NCI-H345 (cell line): Measurements from ENCODE around the gene FBXW12.

Experiments
- DNase-seq: peaks from one replicate; lab custom pipeline; 2025; lab: John Stamatoyannopoulos, UW

Gene FBXW12

DNA sequence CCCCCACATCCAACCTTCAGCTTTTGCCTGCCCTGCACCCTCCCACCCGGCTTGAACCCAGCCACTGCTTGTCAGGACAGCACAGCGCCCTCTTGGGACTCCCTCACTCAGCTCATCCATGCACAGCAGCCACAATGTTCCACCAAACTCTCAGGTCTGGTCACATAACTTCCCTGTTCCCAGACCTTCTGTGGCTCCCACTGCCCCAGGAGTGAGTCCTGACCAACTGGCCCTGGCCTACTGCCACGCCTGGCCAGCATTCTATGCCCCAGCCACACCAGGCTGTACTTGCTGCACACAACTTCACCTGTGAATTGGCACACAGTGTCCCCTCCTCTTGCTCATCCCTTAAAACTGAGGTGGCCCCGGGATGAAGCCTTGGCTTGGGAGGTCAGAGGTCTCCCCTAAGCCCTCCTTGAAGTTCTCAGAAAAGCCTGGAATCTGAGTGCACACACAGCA lies 36.8 kb downstream of the FBXW12 start:
- DNase-seq, result no peak

DNA sequence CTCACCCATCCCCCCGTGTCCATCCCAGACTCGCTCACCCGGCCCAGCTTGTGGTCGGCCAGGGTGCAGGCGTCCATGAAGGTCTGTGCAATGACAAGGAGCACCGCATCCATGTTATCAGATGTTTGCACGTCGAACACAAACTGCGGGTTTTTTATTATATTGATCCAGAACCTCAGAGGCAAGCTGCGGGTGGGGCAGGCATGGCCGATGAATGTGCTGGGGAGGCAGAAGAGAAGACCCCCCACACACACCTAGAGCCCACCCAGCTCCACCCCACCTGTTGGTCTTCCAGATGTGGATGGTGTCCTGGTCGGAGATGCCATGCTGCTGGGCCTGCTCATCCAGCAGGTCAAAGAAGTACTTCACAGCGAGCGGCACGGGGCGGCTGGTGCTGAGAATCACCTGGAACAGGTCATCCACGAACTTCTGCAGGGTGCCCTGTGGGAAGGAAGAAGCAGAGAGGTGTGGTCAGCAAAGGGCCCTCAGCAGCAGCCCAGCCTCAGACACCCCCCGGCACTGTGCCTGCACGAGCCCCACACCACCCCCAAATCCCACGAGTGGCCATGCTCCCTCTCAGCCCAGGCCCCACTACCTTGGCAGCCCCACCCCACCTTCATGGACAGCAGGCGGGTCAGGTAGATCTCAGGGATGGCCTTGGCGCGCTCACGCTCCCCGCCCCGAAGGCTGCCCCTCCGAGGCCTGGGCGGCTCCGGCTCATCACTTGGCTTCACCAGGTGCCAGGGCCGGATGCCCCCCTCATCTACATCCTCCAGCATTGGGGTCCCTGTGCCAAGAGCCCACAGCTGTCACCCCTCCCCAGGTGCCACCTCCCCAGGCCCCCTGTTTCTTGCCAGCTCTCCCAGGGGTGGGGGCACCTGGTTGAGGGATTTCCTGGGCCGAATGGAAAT lies 37.5 kb downstream of the FBXW12 start:
- DNase-seq, result no peak

DNA sequence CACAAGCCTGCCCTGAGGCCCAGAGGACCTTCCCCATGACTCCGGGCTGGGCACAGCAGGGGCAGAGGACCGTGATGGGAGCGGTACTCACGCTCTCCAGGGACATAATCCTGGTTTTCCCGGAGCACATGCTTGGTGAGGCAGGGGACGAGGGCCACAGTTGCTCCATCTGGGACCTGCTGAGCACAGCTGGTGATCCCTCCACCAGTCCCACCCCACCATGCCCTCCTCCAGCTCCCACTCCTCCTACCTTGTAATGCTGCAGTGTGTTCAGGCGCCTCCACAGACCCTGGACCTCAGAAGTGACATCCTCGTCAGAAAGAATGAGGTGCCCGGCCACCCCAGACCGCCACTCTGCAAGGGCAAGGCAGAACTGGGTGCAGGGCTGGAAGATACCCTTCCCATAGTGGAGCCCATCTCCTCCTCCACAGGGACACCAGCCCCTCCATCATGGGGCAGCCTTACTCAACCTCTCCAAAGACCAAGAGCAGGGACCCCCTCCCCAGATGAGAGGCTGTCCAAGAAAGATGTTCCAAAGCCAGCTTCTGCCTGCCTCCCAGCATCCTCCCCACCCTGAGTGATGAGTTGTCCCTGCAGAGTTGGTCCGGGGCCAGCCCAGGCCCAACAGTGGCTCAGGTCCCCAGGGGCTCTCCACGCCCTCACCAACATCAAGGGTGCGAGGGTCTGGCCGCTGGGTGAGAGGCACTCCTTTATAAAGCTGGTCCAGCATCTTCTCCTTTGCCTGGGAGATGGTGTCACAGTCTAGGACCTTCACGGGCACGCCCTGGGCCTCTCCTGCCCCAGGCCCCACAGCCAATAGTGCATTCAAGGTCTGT lies 38.4 kb downstream of the FBXW12 start:
- no peak for DNase-seq

DNA sequence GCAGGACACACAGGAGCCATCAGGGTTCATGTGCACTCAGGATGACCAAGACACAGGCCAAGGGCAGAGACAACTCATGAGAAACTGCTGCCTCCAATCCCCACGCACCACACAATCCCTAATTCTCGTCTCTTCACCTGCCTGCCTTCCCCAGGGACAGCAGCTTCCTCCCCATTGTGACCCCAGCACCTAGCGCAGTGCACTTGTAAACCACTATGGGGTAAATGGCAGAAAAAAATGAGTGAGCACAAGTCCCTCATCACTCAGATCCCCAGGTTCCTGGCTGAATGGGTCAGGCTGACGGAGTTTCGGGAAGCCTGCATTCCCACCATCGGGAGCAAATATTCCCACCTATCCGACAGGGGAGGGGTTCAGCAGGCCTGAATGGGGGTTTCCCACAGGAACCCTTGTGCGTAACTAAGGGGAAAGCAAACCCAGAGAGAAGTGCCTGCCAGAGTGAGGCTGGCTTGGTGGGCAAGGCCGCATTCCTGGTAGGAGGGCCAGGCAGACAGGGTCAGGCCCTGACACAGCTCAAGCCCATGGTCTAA lies 39.1 kb downstream of the FBXW12 start:
- DNase-seq, result no peak

DNA sequence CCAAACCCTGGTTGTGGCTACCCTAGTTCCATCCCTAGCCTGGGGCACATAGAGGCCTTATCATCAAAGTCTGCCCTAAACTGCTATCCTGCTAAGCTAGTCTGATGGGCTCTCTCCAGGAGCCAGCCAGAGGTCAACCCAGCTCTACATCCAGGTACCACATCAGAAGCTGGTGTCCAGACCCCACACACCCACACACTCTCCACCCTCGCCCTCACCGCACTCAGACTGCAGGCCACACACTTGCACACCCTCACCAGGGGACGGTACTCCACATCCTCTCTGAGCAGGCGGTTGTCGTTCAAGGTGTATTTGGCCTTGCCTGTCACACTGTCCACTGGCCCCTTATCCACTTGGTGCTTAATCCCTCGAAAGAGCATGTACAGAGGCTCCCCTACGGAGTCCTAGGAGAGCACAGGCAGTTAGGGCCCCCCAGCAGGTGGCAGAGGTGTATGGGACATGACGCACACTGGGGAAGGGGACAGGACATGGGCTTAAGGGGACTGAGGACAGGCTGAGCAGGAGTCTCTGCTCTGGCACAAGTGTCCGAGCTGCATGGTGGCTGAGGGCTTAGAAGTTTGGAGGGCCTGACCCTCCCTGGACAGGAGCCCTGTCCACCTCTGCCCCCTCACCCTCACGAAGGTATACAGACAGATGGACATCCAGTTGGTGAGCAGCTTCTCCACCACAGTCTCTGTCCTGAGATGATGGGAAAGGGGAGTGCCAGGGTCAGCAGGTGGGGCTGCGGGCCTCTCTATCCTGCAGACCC lies 39.8 kb downstream of the FBXW12 start:
- DNase-seq, result no peak

DNA sequence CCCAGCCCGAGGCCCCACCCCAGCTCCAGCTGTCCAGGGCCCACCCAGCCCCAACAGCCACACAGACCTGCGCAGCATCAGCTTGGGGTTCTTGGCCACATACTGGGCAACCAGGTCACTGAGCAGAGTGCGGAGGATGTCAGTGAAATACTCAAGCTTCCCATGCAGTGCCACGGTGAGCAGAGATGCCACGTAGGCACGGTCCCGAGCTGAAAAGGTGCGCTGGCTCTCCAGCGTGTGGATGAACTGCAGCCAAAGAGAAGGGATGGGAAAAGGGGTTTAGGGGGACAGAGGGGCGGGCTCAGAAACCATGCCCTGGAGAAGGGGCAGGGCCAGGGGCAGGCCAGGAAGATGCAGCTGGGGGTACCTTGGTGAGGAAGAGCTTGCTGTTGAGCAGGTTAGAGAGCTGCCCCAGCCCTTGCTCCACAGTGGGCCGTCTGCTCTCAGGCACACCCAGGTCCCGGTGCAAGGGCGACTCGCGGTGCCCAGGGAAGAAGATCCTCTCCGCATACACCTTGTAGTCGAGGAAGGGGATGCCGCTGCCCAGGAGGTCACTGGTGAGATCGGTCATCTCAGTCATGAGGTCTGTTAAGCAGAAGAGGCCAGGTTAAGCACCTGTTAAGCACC lies 40.5 kb downstream of the FBXW12 start:
- no peak for DNase-seq

DNA sequence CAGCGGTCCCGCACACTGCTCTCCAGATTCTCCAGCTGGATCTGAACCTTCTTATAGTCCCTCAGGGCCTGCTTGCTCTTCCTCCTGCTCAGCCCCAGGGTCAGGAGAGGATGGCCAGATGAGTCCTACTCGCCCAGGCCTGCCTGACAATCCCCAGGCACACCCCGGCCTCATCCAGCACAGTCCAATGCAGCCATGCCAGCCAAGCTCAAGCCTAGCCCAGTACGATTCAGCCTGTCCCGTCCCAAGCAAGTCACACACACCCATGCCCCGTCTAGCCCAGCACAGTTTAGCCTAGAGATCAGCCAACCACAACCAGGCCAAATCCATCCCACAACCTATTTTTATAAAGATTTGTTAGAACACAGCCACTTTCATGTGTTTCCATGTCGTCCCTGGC lies 41.1 kb downstream of the FBXW12 start:
- DNase-seq, result no peak

DNA sequence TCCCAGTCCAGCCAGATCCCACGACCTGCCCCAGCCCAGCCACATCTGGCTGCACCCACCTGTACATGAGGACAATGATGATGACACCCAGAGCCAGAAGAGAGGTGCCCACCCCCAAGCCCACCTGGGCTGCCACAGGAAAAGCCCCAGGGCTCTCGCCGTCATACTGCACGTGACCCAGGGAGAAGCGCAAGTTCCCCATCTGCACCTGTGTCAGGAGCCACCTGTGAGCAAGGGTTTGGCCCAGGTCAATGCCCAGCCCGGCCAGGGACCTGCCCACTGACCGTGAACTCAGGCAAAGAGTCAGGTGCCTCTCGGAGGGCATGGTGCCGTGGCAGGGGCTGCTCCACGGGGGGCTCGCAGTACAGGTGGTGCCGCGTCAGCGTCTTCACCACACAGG lies 41.6 kb downstream of the FBXW12 start:
- DNase-seq, result no peak

DNA sequence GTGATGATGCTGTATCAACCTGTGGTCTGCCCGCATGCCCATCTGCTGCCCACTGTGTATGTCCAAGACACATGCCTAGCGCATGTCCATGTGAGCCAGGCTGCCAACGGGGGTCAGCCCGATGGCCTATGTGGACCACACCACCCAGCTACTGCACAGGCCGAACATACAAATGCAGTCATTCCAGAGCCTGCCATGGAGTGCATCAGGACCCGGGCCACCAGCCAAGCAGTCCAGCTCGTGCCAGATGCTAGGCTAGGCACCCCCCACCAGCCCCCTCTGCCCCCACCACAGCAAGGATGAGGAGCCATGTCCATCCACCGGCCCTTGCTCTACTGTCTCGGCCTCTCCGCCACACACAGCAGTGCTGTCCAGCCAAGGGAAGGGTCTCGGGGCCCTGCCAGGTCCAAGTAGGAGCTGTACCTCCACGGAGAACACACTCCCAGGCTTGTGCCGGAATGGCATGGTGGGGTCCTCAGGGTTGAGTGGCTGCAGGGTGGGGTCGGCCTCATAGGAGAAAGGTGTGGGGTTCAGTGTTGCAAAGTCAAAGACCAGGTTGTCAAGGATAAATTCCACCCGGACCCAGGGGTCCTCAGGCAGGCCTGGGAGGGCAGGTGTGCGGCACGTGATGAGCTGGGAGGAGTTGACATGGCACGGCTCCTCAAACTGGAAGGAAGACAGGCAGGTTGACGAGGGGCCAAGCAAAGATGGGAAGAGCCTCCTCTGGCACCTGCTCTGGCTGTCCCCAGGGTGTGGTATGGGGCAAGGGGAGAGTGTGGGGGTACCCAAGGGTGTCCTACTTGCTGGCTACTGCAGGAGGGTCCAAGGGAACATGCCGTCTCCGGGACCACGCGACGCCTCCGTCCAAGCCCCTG lies 42.6 kb downstream of the FBXW12 start:
- DNase-seq, result no peak

DNA sequence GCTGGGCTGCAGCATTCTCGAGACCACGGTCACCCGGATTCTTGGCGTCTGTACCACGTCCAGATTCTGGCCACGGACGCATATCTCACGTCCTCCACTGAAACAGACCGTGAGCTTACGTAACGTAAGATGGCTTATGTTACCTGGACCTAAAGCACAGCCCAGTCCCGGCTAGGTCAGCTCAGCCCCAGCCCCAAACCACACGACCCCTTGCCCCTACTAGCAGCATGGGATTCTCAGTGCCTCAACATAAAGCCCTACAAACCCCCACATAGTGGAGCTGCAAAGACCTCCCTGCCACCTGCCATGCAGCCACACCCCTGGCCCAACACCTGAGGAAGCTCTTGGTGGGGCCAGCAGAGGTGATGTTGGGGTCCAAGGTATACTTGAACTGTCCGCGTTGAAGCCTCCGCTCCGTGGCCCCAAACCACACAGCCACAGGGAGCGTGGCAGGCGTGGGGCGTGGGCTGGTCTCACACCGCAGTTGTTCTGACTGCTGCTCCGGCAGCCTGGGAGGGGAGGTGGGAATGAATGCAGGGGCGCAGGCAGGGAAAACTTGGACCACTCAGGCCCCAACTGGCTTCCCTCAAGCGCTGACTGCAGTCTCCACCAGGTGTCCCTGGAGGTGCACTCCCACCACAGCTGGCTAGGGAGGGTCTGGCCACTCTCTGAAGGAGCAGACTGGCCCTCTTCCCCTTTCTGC lies 43.4 kb downstream of the FBXW12 start:
- DNase-seq, result no peak

DNA sequence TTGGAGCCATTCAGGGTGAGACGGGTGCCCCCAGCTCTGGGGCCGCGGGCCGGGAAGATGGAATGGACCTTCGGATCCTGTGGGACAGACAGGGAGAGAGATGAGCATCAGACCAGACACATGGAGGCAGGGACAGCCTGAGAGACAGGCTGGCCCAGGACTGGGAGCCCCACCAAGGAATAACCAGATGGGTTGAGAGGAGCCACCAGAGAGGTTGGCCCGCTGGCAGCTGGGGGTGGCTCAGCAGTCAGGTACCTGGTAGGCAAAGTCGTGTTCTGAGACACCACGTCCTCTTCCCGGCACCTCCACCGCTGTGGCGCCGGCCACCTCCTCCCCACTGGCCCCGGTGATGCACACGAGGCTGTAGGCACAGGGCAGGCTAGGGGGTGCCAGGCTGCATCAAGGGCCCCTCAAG lies 44.1 kb downstream of the FBXW12 start:
- DNase-seq, result no peak

DNA sequence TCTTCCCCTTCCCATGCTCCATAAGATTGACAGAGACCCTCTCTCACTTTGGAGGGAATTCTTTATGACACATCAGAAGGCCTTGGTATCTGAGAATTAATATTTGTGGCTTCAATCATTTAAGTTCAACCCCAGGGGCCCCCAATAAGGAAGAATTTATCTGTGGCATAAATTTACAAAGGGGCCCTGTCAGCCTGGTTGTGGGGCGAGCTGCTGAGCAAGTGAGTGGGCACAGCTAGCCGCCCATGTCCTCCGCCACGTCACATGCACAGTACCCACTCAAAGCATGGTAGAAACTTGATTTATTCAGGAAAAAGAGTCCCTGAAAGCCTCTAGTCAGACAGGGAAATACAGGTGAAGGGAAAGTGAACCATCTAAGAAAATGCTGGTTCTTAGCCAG lies 44.5 kb downstream of the FBXW12 start:
- no peak for DNase-seq

DNA sequence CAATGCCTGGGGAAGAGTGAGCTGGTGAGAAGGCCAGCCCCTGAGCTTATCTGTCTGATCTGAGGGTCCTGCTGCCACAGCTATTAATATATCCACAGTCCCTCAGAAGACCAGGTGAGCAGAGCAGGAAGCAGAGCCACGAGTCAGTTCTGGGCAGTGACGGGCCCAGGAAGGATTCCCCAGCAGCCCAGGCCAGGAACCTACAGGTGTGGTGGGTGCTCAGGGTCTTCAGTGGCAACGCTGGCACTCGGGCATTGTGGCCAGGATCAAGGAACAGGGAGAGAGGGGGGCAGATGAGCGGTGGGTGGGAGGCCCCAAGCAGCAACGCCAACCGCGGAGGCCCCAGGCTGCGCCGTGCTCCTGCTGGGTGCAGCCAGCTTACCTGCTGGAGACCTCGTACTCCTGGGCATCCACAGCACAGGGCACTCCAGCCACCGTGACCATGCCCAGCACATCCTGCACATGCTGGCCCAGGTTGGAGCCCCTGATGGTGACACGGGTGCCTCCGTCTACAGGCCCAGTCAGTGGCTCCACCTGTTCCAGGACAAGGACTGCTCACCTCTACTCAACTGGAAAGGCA lies 45.6 kb downstream of the FBXW12 start:
- no peak for DNase-seq

DNA sequence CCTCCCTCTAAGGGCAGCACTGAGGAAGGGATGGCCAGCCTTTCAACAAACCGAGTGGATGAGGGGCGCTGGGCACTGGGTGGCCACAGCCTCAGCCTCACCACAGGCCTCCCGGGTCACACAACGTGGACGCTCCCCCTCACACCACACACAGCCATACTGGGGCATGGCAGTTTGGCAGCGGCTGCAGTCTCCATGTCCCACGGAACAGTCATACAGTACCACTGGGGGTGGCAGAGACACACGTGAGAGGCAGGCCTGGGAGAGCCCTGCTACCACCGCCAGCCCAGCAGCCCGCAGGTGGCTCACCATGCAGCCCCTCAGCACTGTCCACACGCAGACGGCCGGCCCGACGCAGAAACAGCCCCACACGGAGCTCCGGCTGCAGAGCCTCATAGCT lies 46.1 kb downstream of the FBXW12 start:
- no peak for DNase-seq

DNA sequence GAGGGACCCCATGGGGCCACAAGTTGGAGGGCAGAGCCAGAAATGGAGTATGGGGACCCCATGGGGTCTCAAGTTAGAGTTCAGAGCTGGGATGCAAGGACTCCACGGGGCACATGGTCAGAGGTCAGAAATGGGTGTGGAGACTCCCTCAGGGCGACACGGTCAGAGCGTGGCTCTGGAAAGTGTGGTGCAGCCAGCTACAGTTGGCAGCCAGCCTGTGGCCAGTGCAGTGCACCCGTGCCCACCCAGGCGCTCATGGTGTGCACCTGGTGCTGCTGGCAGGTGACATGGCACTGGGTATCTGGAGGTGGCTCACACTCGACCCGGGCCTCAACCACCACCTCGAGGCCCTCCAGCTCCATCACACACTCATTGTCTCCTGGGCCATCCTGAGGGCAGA lies 46.6 kb downstream of the FBXW12 start:
- no peak for DNase-seq

DNA sequence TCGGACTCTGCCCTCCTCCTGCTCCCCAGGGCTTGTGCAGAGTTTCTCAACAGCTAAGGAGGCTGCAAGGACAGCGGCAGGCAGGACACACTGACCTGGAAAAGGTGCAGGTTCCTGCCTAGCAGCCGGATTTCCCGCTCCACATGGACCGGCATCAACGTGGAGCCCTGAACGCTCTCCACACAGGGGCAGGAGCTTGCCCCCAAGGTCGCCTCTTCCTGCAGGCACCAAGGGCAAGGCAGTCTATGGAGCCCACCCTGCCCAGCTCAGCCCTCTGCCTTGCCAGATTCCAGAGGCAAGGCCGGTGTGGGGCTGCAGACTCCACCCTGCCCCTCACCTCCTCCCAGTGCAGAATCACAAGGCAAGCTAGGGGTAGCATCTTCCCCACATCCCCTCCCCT lies 47.1 kb downstream of the FBXW12 start:
- no peak for DNase-seq

DNA sequence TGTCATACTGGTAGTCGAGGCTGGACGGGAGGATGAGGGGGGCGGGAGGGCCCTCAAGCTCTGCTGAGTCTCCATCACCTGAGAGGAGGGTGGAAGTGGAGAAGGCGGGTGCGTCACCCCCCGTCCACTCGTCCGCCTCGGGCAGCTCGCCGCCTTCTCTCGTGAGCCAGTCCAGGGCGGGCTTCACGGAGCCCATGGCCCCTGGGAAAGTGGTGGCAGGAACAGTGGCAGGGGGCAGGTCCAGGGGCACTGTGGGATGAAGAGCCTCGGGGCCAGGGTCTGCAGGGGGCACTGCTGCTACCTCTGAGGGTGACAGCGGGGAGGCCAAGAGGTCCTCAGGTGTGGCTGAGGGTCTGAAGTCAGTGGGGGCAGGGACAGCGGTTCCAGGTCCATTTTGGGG lies 47.6 kb downstream of the FBXW12 start:
- no peak for DNase-seq

DNA sequence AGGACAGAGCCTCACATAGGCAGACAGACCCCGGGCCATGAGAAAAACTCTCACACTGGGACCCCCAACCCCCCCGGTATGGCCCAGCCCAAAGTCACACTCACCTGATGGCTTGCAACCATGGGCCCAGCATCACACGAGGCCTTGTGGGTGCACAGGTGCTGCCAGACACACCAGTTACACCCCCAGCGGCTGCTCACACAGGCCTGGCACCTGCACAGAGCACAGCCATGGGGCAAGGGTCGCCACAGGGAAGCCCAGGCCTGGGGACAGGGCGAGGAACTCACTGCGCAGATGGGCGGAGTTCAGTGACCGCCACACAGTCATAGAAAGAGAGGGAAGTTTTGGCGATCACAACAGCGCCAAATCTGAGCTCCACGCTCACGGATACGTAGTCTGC lies 48.5 kb downstream of the FBXW12 start:
- no peak for DNase-seq

DNA sequence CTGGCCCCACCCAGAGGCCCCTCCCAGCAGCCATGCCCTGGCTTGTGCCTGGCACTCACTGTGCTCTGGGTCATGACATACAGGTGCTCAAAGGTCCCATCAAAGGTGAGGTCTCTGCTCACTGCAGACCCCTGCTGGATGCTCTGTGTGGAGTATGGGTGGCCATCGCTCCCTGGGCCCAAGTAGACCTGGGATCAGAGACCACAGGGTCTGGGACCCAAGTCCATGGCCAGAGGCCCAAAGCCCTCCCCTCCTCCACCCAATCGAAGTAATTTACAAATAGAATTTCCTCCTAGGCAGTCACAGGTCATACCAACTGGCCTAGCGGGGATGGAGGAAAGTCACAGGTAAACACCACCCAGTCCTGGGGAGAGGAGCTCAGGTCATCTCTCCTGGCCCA lies 50.3 kb downstream of the FBXW12 start:
- DNase-seq, result no peak

DNA sequence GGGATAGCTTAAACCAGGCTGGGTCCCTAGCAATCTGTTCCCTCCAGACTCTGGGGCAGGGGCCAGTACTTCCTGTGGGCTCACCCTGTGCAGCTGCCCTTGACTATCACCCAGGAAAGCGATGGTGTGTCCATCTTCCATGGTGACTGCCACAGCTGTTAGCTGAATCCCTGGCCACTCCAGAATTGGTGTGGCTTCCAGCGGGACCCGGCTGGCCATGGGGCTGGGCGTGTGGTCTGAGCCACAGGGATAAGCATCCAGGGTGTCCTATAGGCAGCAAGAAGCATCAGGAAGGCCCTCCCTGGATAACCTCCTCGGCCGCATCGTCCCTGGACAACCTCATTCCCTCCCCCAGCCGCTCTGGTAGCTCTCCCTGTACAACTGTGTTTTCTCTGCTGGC lies 50.7 kb downstream of the FBXW12 start:
- no peak for DNase-seq
